SK-N-SH (cell line): ENCODE results near the gene PODN. TPM values are rescaled to one million over a fixed set of nuclear protein-coding genes. Genes with fewer than 3 reads are reported as not detected.

Experiments used
- CTCF ChIA-PET: fragments of 300-600, 350-600 bp; formaldehyde crosslinking; extraction: SDS; loops from one replicate; lab custom pipeline; 2021; lab: Yijun Ruan, JAX
- POLR2A ChIA-PET: fragments of 350-600 bp; sonication (Branson Sonifier 250); formaldehyde crosslinking; extraction: SDS; loops from one replicate; lab custom pipeline; 2020; ENCODE audit warnings: antibody characterized with exemption, inconsistent platforms; lab: Yijun Ruan, JAX
- DNase-seq: peaks from one replicate; pipeline ENCODE4 v3.0.0; 2012
- H2AFZ ChIP-seq: fragments of 200-600 bp; sonication (generic); 2 replicates; pipeline ENCODE4 v1.8.1; 2016; ENCODE audit warnings: antibody characterized with exemption, mild to moderate bottlenecking, low read depth
- H3F3A ChIP-seq: fragments of 200-600 bp; sonication (generic); replicated peaks from 2 replicates; pipeline ENCODE3; 2016; ENCODE audit warnings: antibody characterized with exemption, mild to moderate bottlenecking; ENCODE audit not compliant: insufficient read depth
- H3K27ac ChIP-seq, 2 experiments: fragments of 200-500 bp in 1 of 2; fragments of 200-600 bp in 1 of 2; sonication (Bioruptor generic) in 1 of 2; sonication (generic), shearing (Covaris generic) in 1 of 2; 2 replicates each; pipeline versions ENCODE4 v1.5.1 to v1.6.1; 2014 to 2016; ENCODE audit warnings: low read depth in 2 of 2, inconsistent platforms in 1 of 2, low read length in 1 of 2, mild to moderate bottlenecking in 1 of 2, mixed read lengths in 1 of 2
- H3K27me3 ChIP-seq: fragments of 200-600 bp; sonication (generic), shearing (Covaris generic); 2 replicates; pipeline ENCODE4 v1.6.1; 2016; ENCODE audit warnings: mixed run types; ENCODE audit not compliant: insufficient read depth
- H3K36me3 ChIP-seq, 2 experiments: fragments of 200-500 bp in 1 of 2; fragments of 200-600 bp in 1 of 2; sonication (Bioruptor generic) in 1 of 2; sonication (generic) in 1 of 2; replicated peaks in 1 of 2; 2 replicates each; pipeline versions ENCODE3 to v1.5.1; 2014 to 2016; ENCODE audit warnings: low read length in 1 of 2, mild to moderate bottlenecking in 1 of 2; ENCODE audit not compliant: insufficient read depth in 2 of 2, control insufficient read depth in 1 of 2
- H3K4me1 ChIP-seq, 2 experiments: fragments of 200-500 bp in 1 of 2; fragments of 200-600 bp in 1 of 2; sonication (Bioruptor generic) in 1 of 2; sonication (generic), shearing (Covaris generic) in 1 of 2; 2 replicates each; pipeline versions ENCODE4 v1.5.1 to v1.6.1; 2014 to 2016; ENCODE audit warnings: low read depth in 1 of 2, low read length in 1 of 2, mixed run types in 1 of 2; ENCODE audit not compliant: insufficient read depth in 2 of 2, control insufficient read depth in 1 of 2
- H3K4me2 ChIP-seq: fragments of 200-600 bp; sonication (generic), shearing (Covaris generic); 2 replicates; pipeline ENCODE4 v1.6.1; 2017; ENCODE audit warnings: mixed run types
- H3K4me3 ChIP-seq, 2 experiments: fragments of 200-500 bp in 1 of 2; fragments of 200-600 bp in 1 of 2; sonication (Bioruptor generic) in 1 of 2; sonication (generic), shearing (Covaris generic) in 1 of 2; 2 replicates each; pipeline versions ENCODE4 v1.5.1 to v1.8.1; 2014 to 2016; ENCODE audit warnings: low read depth in 2 of 2, inconsistent platforms in 1 of 2, low read length in 1 of 2, mild to moderate bottlenecking in 1 of 2, mixed read lengths in 1 of 2, moderate library complexity in 1 of 2
- H3K79me2 ChIP-seq: fragments of 200-600 bp; sonication (generic); 2 replicates; pipeline ENCODE4 v1.8.1; 2017; ENCODE audit warnings: mild to moderate bottlenecking; ENCODE audit not compliant: insufficient read depth
- H3K9ac ChIP-seq: fragments of 200-600 bp; sonication (generic); 2 replicates; pipeline ENCODE4 v1.6.1; 2017; ENCODE audit warnings: mixed run types
- H3K9me2 ChIP-seq: fragments of 200-600 bp; sonication (generic); 2 replicates; pipeline ENCODE4 v1.6.1; 2017; ENCODE audit warnings: mixed run types
- H3K9me3 ChIP-seq: fragments of 200-600 bp; sonication (generic); 2 replicates; pipeline ENCODE4 v1.6.1; 2017; ENCODE audit warnings: mixed run types, mild to moderate bottlenecking, moderate library complexity
- H4K20me1 ChIP-seq: fragments of 200-600 bp; sonication (generic); 2 replicates; pipeline ENCODE4 v1.6.1; 2017; ENCODE audit warnings: mild to moderate bottlenecking, mixed run types; ENCODE audit not compliant: insufficient read depth
- CHD2 ChIP-seq: fragments of 150-350 bp; IDR thresholded peaks from 2 replicates; pipeline ENCODE4 v1.6.1; 2018; ENCODE audit warnings: low read length; ENCODE audit not compliant: partially characterized antibody
- CTCF ChIP-seq: fragments of 200-600 bp; sonication (generic); IDR thresholded peaks from 2 replicates; pipeline ENCODE4 v1.6.1; 2017; ENCODE audit warnings: antibody characterized with exemption, mild to moderate bottlenecking, moderate library complexity
- ELF1 ChIP-seq: IDR thresholded peaks from 2 replicates; pipeline ENCODE4 v1.4.0; 2012
- EZH2phosphoT487 ChIP-seq: fragments of 200-600 bp; sonication (generic); IDR thresholded peaks from 2 replicates; pipeline ENCODE4 v1.6.1; 2017; ENCODE audit warnings: low read depth, mixed run types, mild to moderate bottlenecking, antibody characterized with exemption, moderate library complexity, borderline replicate concordance
- FOSL2 ChIP-seq: IDR thresholded peaks from 2 replicates; pipeline ENCODE4 v1.4.0; 2012; ENCODE audit warnings: low read depth, mild to moderate bottlenecking, moderate library complexity, borderline replicate concordance
- GABPA ChIP-seq: IDR thresholded peaks from 2 replicates; pipeline ENCODE4 v1.4.0; 2012; ENCODE audit warnings: low read depth, mild to moderate bottlenecking
- JUND ChIP-seq: IDR thresholded peaks from 2 replicates; pipeline ENCODE4 v1.4.0; 2012
- MAX ChIP-seq: IDR thresholded peaks from 2 replicates; pipeline ENCODE4 v1.4.0; 2012; ENCODE audit warnings: low read depth
- MXI1 ChIP-seq: IDR thresholded peaks from 2 replicates; pipeline ENCODE4 v1.6.1; 2012; ENCODE audit warnings: mild to moderate bottlenecking, low read depth, low read length, improper control_type of control experiment
- NFIC ChIP-seq: IDR thresholded peaks from 2 replicates; pipeline ENCODE4 v1.4.0; 2012; ENCODE audit warnings: borderline replicate concordance
- PBX3 ChIP-seq: IDR thresholded peaks from 2 replicates; pipeline ENCODE4; 2012
- RAD21 ChIP-seq: IDR thresholded peaks from 2 replicates; pipeline ENCODE4 v1.6.1; 2012; ENCODE audit warnings: mild to moderate bottlenecking, low read length
- RCOR1 ChIP-seq: fragments of 150-350 bp; IDR thresholded peaks from 2 replicates; pipeline ENCODE4 v1.6.1; 2017; ENCODE audit warnings: antibody characterized with exemption, low read length
- RFX5 ChIP-seq: IDR thresholded peaks from 2 replicates; pipeline ENCODE4 v1.6.1; 2012; ENCODE audit warnings: mild to moderate bottlenecking, improper control_type of control experiment, low read length
- SIN3A ChIP-seq: IDR thresholded peaks from 2 replicates; pipeline ENCODE4 v1.6.1; 2012; ENCODE audit warnings: low read depth, mild to moderate bottlenecking, low read length, moderate library complexity, borderline replicate concordance
- TAF1 ChIP-seq: IDR thresholded peaks from 2 replicates; pipeline ENCODE4 v1.6.1; 2012; ENCODE audit warnings: low read depth, mild to moderate bottlenecking, low read length, moderate library complexity, borderline replicate concordance
- TCF12 ChIP-seq: IDR thresholded peaks from 2 replicates; pipeline ENCODE4 v1.4.0; 2012
- USF1 ChIP-seq: IDR thresholded peaks from 2 replicates; pipeline ENCODE4 v1.4.0; 2012; ENCODE audit warnings: low read depth, borderline replicate concordance
- WGBS: methylation state at CpG from one replicate; pipeline ENCODE4 v1.1.6; 2017; ENCODE audit warnings: low lambda C conversion rate; 5-methylcytosine and 5-hydroxymethylcytosine counted together
- polyA plus RNA-seq, 3 experiments: library from polyadenylated mRNA; depleted of rRNA; stranded (reverse); fragments of >200 nt; gene quantifications; 2 replicates each; pipeline ENCODE4 v1.2.3, GENCODE V29; 2012

The PODN gene
- polyA plus RNA-seq, 1 of the 3 experiments (the other 2 are of a cell fraction) = 2.0 TPM

GRCh38 chr1:53014791-53015507, 47.1 kb upstream of the PODN start (continued):
- TF ChIP-seq RFX5 = 0 out of 2 replicates have a peak, but pooled peaks have one; percentile 14
- peak; percentile 45 for TF ChIP-seq RAD21
- no peak for TF ChIP-seq EZH2phosphoT487
- peak; percentile 26; the same call in 1 of the 2 replicates for TF ChIP-seq USF1
- peak; percentile 87; the same call in 1 of the 2 replicates for TF ChIP-seq MXI1
- TF ChIP-seq TAF1 = peak; percentile 78
- TF ChIP-seq GABPA = peak; percentile 73
- TF ChIP-seq ELF1 = peak; percentile 95
- peak; percentile 75; the same call in 1 of the 2 replicates for TF ChIP-seq SIN3A
- TF ChIP-seq MAX = peak; percentile 69
- peak; percentile 39 for TF ChIP-seq PBX3
- peak; percentile 47 for TF ChIP-seq TCF12
- TF ChIP-seq CHD2 = peak; percentile 49
- TF ChIP-seq CTCF = no peak
- peak; percentile 28; the same call in 1 of the 2 replicates for TF ChIP-seq NFIC
- TF ChIP-seq RCOR1 = peak; percentile 70

GRCh38 chr1:53015508-53015860, 46.5 kb upstream of the PODN start:
- no peak for DNase-seq
- CTCF ChIA-PET = interaction anchor here (1.2 to 1.7 kb wide), 4 partner anchors 31 to 167 kb away, joined by 3 to 8 read pairs (median 4); no protein-coding TSS in a partner anchor
- POLR2A ChIA-PET = interaction anchor here (0.6 kb wide), 1 partner anchor 107 kb away, joined by 3 read pairs; no protein-coding TSS in a partner anchor
- Histone ChIP-seq H3K79me2 (peaks cover 39% of the 10 kb centered on the region), H3K36me3 (peaks cover 0 to 4% of the 10 kb centered on the region in 2 experiments), H3K9me3 (no peaks in the 10 kb centered on the region), H3K4me3 (peak overlapping the region; percentile 72 to 81), H2AFZ (peak overlapping the region; percentile 100), H3K27me3 (no peaks in the 10 kb centered on the region), H3K27ac (no peak overlapping the region), H3K4me1 (peaks cover 8 to 9% of the 10 kb centered on the region in 2 experiments; a peak in 1 of 4 replicates), H3K4me2 (peak overlapping the region; percentile 82), H3K9ac (peak overlapping the region; percentile 57), H3F3A (no peaks in the 10 kb centered on the region), H3K9me2 (no peaks in the 10 kb centered on the region), H4K20me1 (no peaks in the 10 kb centered on the region)
- TF ChIP-seq FOSL2 (no peak), CTCF (no peak), PBX3 (no peak), MXI1 (0 out of 2 replicates have a peak, but pooled peaks have one; percentile 17), JUND (no peak)
- 30% methylated on average over 3 of the region's 3 CpGs for WGBS
